Thyroid gland (tissue), 4 donors: ENCODE measurements around the gene ITGB7. TPM values are rescaled to one million over a fixed set of nuclear protein-coding genes. Genes with fewer than 3 reads are reported as not detected.

ENCODE experiments used
- DNase-seq, 2 donors: peaks; one replicate each; pipeline ENCODE4 v3.0.0-alpha.2; 2019
- H3K27ac ChIP-seq, 3 donors: fragments of 200-600 bp; sonication (generic); 1 replicate in 2 of 3; 2 replicates in 1 of 3; pipeline ENCODE4 v1.5.1; 2016 to 2019; ENCODE audit warnings: mild to moderate bottlenecking in 1 of 3, moderate library complexity in 1 of 3
- H3K27me3 ChIP-seq: fragments of 200-600 bp; sonication (generic); one replicate; pipeline ENCODE4 v1.5.1; 2019
- H3K36me3 ChIP-seq, 2 donors: fragments of 200-600 bp; sonication (generic); one replicate each; pipeline ENCODE4 v1.5.1; 2016 to 2019
- H3K4me1 ChIP-seq, 2 donors: fragments of 200-600 bp; sonication (generic); one replicate each; pipeline ENCODE4 v1.5.1; 2017 to 2019
- H3K4me3 ChIP-seq, 3 donors: fragments of 200-600 bp; sonication (generic); replicated peaks in 1 of 3; 1 replicate in 2 of 3; 2 replicates in 1 of 3; pipeline ENCODE4 v1.5.1; 2016; ENCODE audit warnings: mild to moderate bottlenecking in 1 of 3
- H3K9me3 ChIP-seq: fragments of 200-600 bp; sonication (generic); one replicate; pipeline ENCODE4 v1.5.1; 2017
- CTCF ChIP-seq, 6 experiments: fragments of 200-600 bp in 3 of 6; fragments of 450-650 bp in 3 of 6; sonication (generic) in 3 of 6; IDR thresholded peaks; one replicate each; pipeline ENCODE4 v1.5.1; 2016 to 2019; ENCODE audit warnings: antibody characterized with exemption in 6 of 6, mild to moderate bottlenecking in 2 of 6, inconsistent platforms in 1 of 6, moderate library complexity in 1 of 6
- POLR2A ChIP-seq, 2 donors: fragments of 450-650 bp; IDR thresholded peaks; one replicate each; pipeline ENCODE4 v1.6.1; 2017; ENCODE audit warnings: antibody characterized with exemption in 2 of 2, mild to moderate bottlenecking in 2 of 2, moderate library complexity in 1 of 2
- WGBS, 2 donors: methylation state at CpG; one replicate each; pipeline ENCODE4 v1.1.5; 2017; 5-methylcytosine and 5-hydroxymethylcytosine counted together
- intact Hi-C: fragments of 100-400 bp; cut with DNase I; formaldehyde crosslinking; loops from one replicate; pipeline ENCODE4 v1.15.1; 2023
- total RNA-seq, 4 donors: library from RNA; depleted of rRNA; stranded (reverse); fragments of >200 nt; gene quantifications; one replicate each; pipeline ENCODE4 v1.2.3, GENCODE V29; 2016

The ITGB7 gene
- total RNA-seq, 4 donors from 2014 or later, result 3.2 to 15.6 (median 4.9) TPM

GRCh38 chr12:53176750-53177149 lies 30.3 kb downstream of the ITGB7 start:
- intact Hi-C loops, result no loop called here
- H3K27me3 ChIP-seq, result no peaks in the 10 kb centered on the region
- 98 to 99% methylated on average over 3 of the region's 3 CpGs for WGBS, 2 donors
- DNase-seq, result no peak
- no peak overlapping the region for H3K4me3 ChIP-seq
- H3K27ac ChIP-seq, result no peak overlapping the region
- TF ChIP-seq CTCF (IDR thresholded peaks at IDR 0.05), result no peak
- no peak for TF ChIP-seq POLR2A (IDR thresholded peaks at IDR 0.05)
- no peaks in the 10 kb centered on the region for H3K9me3 ChIP-seq
- H3K36me3 ChIP-seq, result peaks cover 1 to 4% of the 10 kb centered on the region in 2 donors
- H3K4me1 ChIP-seq, result peaks cover 6 to 9% of the 10 kb centered on the region in 2 donors

- no peaks in the 10 kb centered on the region for H3K9me3 ChIP-seq
- no peaks in the 10 kb centered on the region for H3K27me3 ChIP-seq
- peaks cover 0 to 4% of the 10 kb centered on the region in 2 donors for H3K36me3 ChIP-seq
- no peak overlapping the region for H3K4me3 ChIP-seq
- intact Hi-C loops, result no loop called here
- H3K27ac ChIP-seq, result no peak overlapping the region
- 81 to 86% methylated on average over 4 of the region's 4 CpGs for WGBS, 2 donors
- DNase-seq, result no peak
- TF ChIP-seq CTCF (IDR thresholded peaks at IDR 0.05) (peak in 2 of 6 experiments; percentile 25 to 26), POLR2A (IDR thresholded peaks at IDR 0.05) (no peak)
- H3K4me1 ChIP-seq, result peaks cover 0 to 5% of the 10 kb centered on the region in 2 donors
Observed at GRCh38 chr12:53174881-53175491, 32.1 kb downstream of the ITGB7 start.

- intact Hi-C loops, result no loop called here
- TF ChIP-seq CTCF (IDR thresholded peaks at IDR 0.05), result no peak
- TF ChIP-seq POLR2A (IDR thresholded peaks at IDR 0.05), result no peak
- Histone ChIP-seq H3K27me3 (no peaks in the 10 kb centered on the region), H3K4me3 (no peak overlapping the region), H3K4me1 (no peaks in the 10 kb centered on the region), H3K36me3 (peaks cover 0 to 4% of the 10 kb centered on the region in 2 donors), H3K9me3 (no peaks in the 10 kb centered on the region), H3K27ac (no peak overlapping the region)
- DNase-seq, result no peak
- 87 to 92% methylated on average over 8 to 10 of the region's 10 CpGs for WGBS, 2 donors
Observed at GRCh38 chr12:53173085-53173715, 33.9 kb downstream of the ITGB7 start.

- intact Hi-C loops, result no loop called here
- Histone ChIP-seq H3K27me3 (no peaks in the 10 kb centered on the region), H3K9me3 (no peaks in the 10 kb centered on the region), H3K36me3 (peaks cover 0 to 4% of the 10 kb centered on the region in 2 donors), H3K27ac (no peak overlapping the region), H3K4me3 (no peak overlapping the region), H3K4me1 (no peaks in the 10 kb centered on the region)
- DNase-seq, result no peak
- WGBS, 2 donors, result 93 to 95% methylated on average over 11 of the region's 11 CpGs
- TF ChIP-seq POLR2A (IDR thresholded peaks at IDR 0.05) (no peak), CTCF (IDR thresholded peaks at IDR 0.05) (no peak)
Observed at GRCh38 chr12:53172352-53172751, 34.7 kb downstream of the ITGB7 start.

- intact Hi-C loops, result no loop called here
- Histone ChIP-seq H3K4me1 (no peaks in the 10 kb centered on the region), H3K27ac (no peak overlapping the region), H3K9me3 (no peaks in the 10 kb centered on the region), H3K27me3 (no peaks in the 10 kb centered on the region), H3K4me3 (no peak overlapping the region), H3K36me3 (peaks cover 0 to 4% of the 10 kb centered on the region in 2 donors)
- 52 to 54% methylated on average over 10 of the region's 10 CpGs for WGBS, 2 donors
- no peak for TF ChIP-seq CTCF (IDR thresholded peaks at IDR 0.05)
- no peak for TF ChIP-seq POLR2A (IDR thresholded peaks at IDR 0.05)
- DNase-seq, result no peak
Observed at GRCh38 chr12:53171725-53172329, 35.2 kb downstream of the ITGB7 start.
